Colonic mucosa (tissue), 4 donors: ENCODE measurements around the gene SMPD1. TPM values are rescaled to one million over a fixed set of nuclear protein-coding genes. Genes with fewer than 3 reads are reported as not detected.

Source experiments
- DNase-seq: peaks from one replicate; pipeline ENCODE4 v3.0.0-alpha.2; 2020
- H3K27ac ChIP-seq: fragments of 200-600 bp; one replicate; pipeline ENCODE4 v1.8.0; 2021
- H3K27me3 ChIP-seq: fragments of 200-600 bp; one replicate; pipeline ENCODE4 v1.8.0; 2021
- H3K36me3 ChIP-seq: fragments of 200-600 bp; one replicate; pipeline ENCODE4 v1.8.0; 2021
- H3K4me1 ChIP-seq: fragments of 200-600 bp; one replicate; pipeline ENCODE4 v1.8.0; 2021; ENCODE audit warnings: mild to moderate bottlenecking
- H3K4me3 ChIP-seq: fragments of 200-600 bp; one replicate; pipeline ENCODE4 v1.8.0; 2021
- H3K9ac ChIP-seq, 2 donors: one replicate each; pipeline ENCODE4 v1.7.0; 2013; ENCODE audit warnings: control low read depth in 2 of 2, low read depth in 2 of 2, low read length in 2 of 2
- H3K9me3 ChIP-seq: fragments of 200-600 bp; one replicate; pipeline ENCODE4 v1.8.0; 2021
- CTCF ChIP-seq: fragments of 200-600 bp; IDR thresholded peaks from one replicate; pipeline ENCODE4 v1.8.0; 2022; ENCODE audit warnings: antibody characterized with exemption, mild to moderate bottlenecking
- intact Hi-C: fragments of 100-400 bp; cut with DNase I; formaldehyde crosslinking; loops from one replicate; pipeline ENCODE4 v1.14.1; 2022
- total RNA-seq, 2 donors: library from RNA; stranded (reverse); fragmentation: NEBNext Ultra II Directional in 1 of 2; extraction: Animal tissue kit (Norgen Biotek cat#: 25700) in 1 of 2; gene quantifications; one replicate each; pipeline ENCODE4 v1.2.1, GENCODE V29; 2021
- donor health status: healthy.
- donor health status: DM: no; HTN: no; CAD: no.
- donor health status: DM: no; HTN: no; CAD: no.

The SMPD1 gene
- total RNA-seq, 2 donors from 2014 or later, result 49.3 to 57.1 TPM

GRCh38 chr11:6442441-6442840, 52.2 kb downstream of the SMPD1 start:
- Histone ChIP-seq H3K27me3 (no peaks in the 10 kb centered on the region), H3K36me3 (no peaks in the 10 kb centered on the region), H3K4me3 (no peak overlapping the region), H3K27ac (no peak overlapping the region), H3K4me1 (no peaks in the 10 kb centered on the region), H3K9ac (no peak overlapping the region), H3K9me3 (no peaks in the 10 kb centered on the region)
- DNase-seq, result no peak
- no peak for TF ChIP-seq CTCF
- intact Hi-C loops, result loop anchor here (2.0 kb wide), 1 partner anchor 64 kb away; no protein-coding TSS in a partner anchor

- Histone ChIP-seq H3K36me3 (no peaks in the 10 kb centered on the region), H3K27me3 (no peaks in the 10 kb centered on the region), H3K9me3 (no peaks in the 10 kb centered on the region), H3K4me1 (no peaks in the 10 kb centered on the region), H3K9ac (no peak overlapping the region), H3K27ac (no peak overlapping the region), H3K4me3 (no peak overlapping the region)
- TF ChIP-seq CTCF, result peak; percentile 86
- intact Hi-C loops, result loop anchor here (2.0 kb wide), 1 partner anchor 65 kb away; no protein-coding TSS in a partner anchor
- peak; percentile 55 for DNase-seq
Measured at GRCh38 chr11:6443269-6444003, 53.2 kb downstream of the SMPD1 start.

Other genes with a start within 250 kb of the SMPD1 start
- under 1 TPM in 1 of 2 donors, not detected in 1; 0.25 TPM for gene OR52B2, start 220.1 kb upstream of the SMPD1 start, total RNA-seq
- not detected for gene OR52W1, start 191.2 kb upstream of the SMPD1 start, total RNA-seq
- gene C11orf42, start 184.9 kb upstream of the SMPD1 start, total RNA-seq, result not detected
- gene FHIP1B, start 155.8 kb upstream of the SMPD1 start, total RNA-seq, result 100 to 1,000 TPM in 1 of 2 donors, 10 to 100 TPM in 1; 84.6 to 107 TPM
- under 1 TPM in 1 of 2 donors, not detected in 1; 0.12 TPM for gene CNGA4, start 151.4 kb upstream of the SMPD1 start, total RNA-seq
- gene CCKBR, start 130.6 kb upstream of the SMPD1 start, total RNA-seq, result not detected
- gene CAVIN3, start 70.0 kb upstream of the SMPD1 start, total RNA-seq, result 10 to 100 TPM in 1 of 2 donors, 1 to 10 TPM in 1; 6.5 to 15.4 TPM
- gene APBB1, start 28.6 kb downstream of the SMPD1 start, total RNA-seq, result 10 to 100 TPM in 1 of 2 donors, 1 to 10 TPM in 1; 6.6 to 10.2 TPM
- gene HPX, start 50.5 kb downstream of the SMPD1 start, total RNA-seq, result 1 to 10 TPM; 1.8 to 5.3 TPM
- 10 to 100 TPM; 30.0 to 59.0 TPM for gene TRIM3, start 83.5 kb downstream of the SMPD1 start, total RNA-seq
- gene ARFIP2, start 90.9 kb downstream of the SMPD1 start, total RNA-seq, result 10 to 100 TPM; 76.9 to 87.3 TPM
- gene TIMM10B, start 91.0 kb downstream of the SMPD1 start, total RNA-seq, result 10 to 100 TPM; 48.0 TPM
- gene DNHD1, start 106.8 kb downstream of the SMPD1 start, total RNA-seq, result 10 to 100 TPM in 1 of 2 donors, 1 to 10 TPM in 1; 7.4 to 11.8 TPM
- 10 to 100 TPM; 17.5 to 25.7 TPM for gene RRP8, start 213.1 kb downstream of the SMPD1 start, total RNA-seq
- 100 to 1,000 TPM; 115 to 157 TPM for gene ILK, start 213.3 kb downstream of the SMPD1 start, total RNA-seq
- gene TAF10, start 221.7 kb downstream of the SMPD1 start, total RNA-seq, result 100 to 1,000 TPM; 123 to 142 TPM
- 100 to 1,000 TPM in 1 of 2 donors, 10 to 100 TPM in 1; 83.4 to 123 TPM for gene TPP1, start 228.9 kb downstream of the SMPD1 start, total RNA-seq